ENCODE data around the gene EDAR.

DNA sequence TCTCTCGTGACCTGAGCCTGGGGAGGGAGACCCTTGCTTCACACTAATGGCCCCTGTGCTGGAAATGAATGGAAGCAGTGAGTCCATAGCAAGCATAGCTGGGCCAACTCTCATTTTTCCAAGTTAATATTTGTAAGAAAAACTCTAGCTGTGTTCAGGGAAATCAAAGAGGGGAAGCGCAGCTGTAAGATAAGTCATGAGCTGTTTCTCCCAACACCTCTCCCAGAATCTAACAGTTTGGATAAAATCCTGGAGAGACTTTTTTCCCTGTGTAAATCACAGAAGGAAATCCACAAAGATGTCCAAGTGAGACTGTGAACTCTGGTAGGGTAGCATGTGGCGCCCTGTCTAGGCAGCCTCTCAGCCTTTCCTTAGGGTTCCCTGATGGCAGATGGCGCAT is 27.2 kb downstream of the EDAR start:
- TF ChIP-seq, protein P1, sequence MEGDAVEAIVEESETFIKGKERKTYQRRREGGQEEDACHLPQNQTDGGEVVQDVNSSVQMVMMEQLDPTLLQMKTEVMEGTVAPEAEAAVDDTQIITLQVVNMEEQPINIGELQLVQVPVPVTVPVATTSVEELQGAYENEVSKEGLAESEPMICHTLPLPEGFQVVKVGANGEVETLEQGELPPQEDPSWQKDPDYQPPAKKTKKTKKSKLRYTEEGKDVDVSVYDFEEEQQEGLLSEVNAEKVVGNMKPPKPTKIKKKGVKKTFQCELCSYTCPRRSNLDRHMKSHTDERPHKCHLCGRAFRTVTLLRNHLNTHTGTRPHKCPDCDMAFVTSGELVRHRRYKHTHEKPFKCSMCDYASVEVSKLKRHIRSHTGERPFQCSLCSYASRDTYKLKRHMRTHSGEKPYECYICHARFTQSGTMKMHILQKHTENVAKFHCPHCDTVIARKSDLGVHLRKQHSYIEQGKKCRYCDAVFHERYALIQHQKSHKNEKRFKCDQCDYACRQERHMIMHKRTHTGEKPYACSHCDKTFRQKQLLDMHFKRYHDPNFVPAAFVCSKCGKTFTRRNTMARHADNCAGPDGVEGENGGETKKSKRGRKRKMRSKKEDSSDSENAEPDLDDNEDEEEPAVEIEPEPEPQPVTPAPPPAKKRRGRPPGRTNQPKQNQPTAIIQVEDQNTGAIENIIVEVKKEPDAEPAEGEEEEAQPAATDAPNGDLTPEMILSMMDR (IDR thresholded peaks at IDR 0.05): no peak
- TF ChIP-seq POLR2A (IDR thresholded peaks at IDR 0.05): no peak
